HS-27A (cell line): ENCODE measurements around the gene LYL1.
"Not testable (repeated sequence)": the region's sequence is repeated elsewhere in the genome, so short reads cannot be mapped to it uniquely, and the experiment has no call there.

Source experiments
- DNase-seq: peaks from one replicate; pipeline ENCODE4 v3.0.0-alpha.2; 2012; ENCODE audit warnings: low read depth, missing footprints

Gene LYL1

GRCh38 chr19:13102666-13103580 is at the start of gene LYL1:
TSS of gene LYL1 (minus strand) at chr19:13102858. CDS start at chr19:13101171, 1,687 bp downstream.
- no peak for DNase-seq

GRCh38 chr19:13151605-13152355 is 49.1 kb upstream of the LYL1 start:
- no peak for DNase-seq

GRCh38 chr19:13150931-13151604 is 48.4 kb upstream of the LYL1 start:
- no peak for DNase-seq

- DNase-seq = no peak
Measured at GRCh38 chr19:13150187-13150930, 47.7 kb upstream of the LYL1 start, which contains the start of the genes IER2 and STX10. TSS of gene IER2 (plus strand) at chr19:13150411. CDS start at chr19:13153187, 2,776 bp downstream. TSS of gene STX10 (minus strand) at chr19:13150375. CDS start at chr19:13150173, 202 bp downstream.

GRCh38 chr19:13149628-13150186 is 47.0 kb upstream of the LYL1 start:
- no peak for DNase-seq

GRCh38 chr19:13149173-13149627 is 46.5 kb upstream of the LYL1 start:
- DNase-seq = not testable (repeated sequence)

- DNase-seq = no peak
Measured at GRCh38 chr19:13146763-13147563, 44.3 kb upstream of the LYL1 start.

GRCh38 chr19:13139633-13140311 is 37.1 kb upstream of the LYL1 start:
- DNase-seq = no peak

- no peak for DNase-seq
Measured at GRCh38 chr19:13138916-13139198, 36.2 kb upstream of the LYL1 start.

- no peak for DNase-seq
Measured at GRCh38 chr19:13138171-13138915, 35.7 kb upstream of the LYL1 start.

GRCh38 chr19:13137290-13137794 is 34.7 kb upstream of the LYL1 start:
- DNase-seq = no peak

- DNase-seq = no peak
Measured at GRCh38 chr19:13135068-13136062, 32.7 kb upstream of the LYL1 start.

GRCh38 chr19:13134626-13135025 is 32.0 kb upstream of the LYL1 start:
- no peak for DNase-seq

GRCh38 chr19:13133241-13133870 is 30.7 kb upstream of the LYL1 start:
- DNase-seq = no peak

GRCh38 chr19:13132471-13133180 is 30.0 kb upstream of the LYL1 start:
- DNase-seq = no peak

- no peak for DNase-seq
Measured at GRCh38 chr19:13130886-13131490, 28.3 kb upstream of the LYL1 start.
